Cardiac muscle cell (in vitro differentiated cells and primary cell): ENCODE results near the gene GABRA5. TPM values are rescaled to one million over a fixed set of nuclear protein-coding genes. Genes with fewer than 3 reads are reported as not detected.

Experiments
- DNase-seq, 2 donors: peaks; one replicate each; pipeline versions ENCODE4 v3.0.0 to v3.0.0-alpha.2; 2010 to 2017; ENCODE audit warnings: low read depth in 1 of 2, low spot score in 1 of 2
- H3K27ac ChIP-seq: fragments of 200-600 bp; sonication (generic); 2 replicates; pipeline ENCODE4 v1.5.1; 2016
- H3K27me3 ChIP-seq: fragments of 200-600 bp; sonication (generic); 2 replicates; pipeline ENCODE4 v1.6.0; 2016; ENCODE audit warnings: control low read depth
- H3K36me3 ChIP-seq: fragments of 200-600 bp; sonication (generic); 2 replicates; pipeline ENCODE4 v1.5.1; 2016; ENCODE audit warnings: control low read depth
- H3K4me1 ChIP-seq: fragments of 200-600 bp; sonication (generic); 2 replicates; pipeline ENCODE4 v1.8.1; 2017; ENCODE audit warnings: low read depth, mild to moderate bottlenecking, mixed run types
- H3K4me3 ChIP-seq: fragments of 200-600 bp; sonication (generic); 2 replicates; pipeline ENCODE4 v1.5.1; 2016; ENCODE audit warnings: mild to moderate bottlenecking
- H3K9me3 ChIP-seq: fragments of 200-600 bp; sonication (generic); 2 replicates; pipeline ENCODE4 v1.5.1; 2017; ENCODE audit warnings: low read depth, mild to moderate bottlenecking, control low read depth
- polyA plus RNA-seq: library from polyadenylated mRNA; unstranded; fragments of >200 nt; fragmentation: Nextera tagmentation; extraction: Ambion mirVana; gene quantifications from 2 replicates; pipeline ENCODE4 v1.2.1, GENCODE V29; 2016
- total RNA-seq: library from RNA; depleted of rRNA; stranded (reverse); fragments of >200 nt; gene quantifications from 2 replicates; pipeline ENCODE4 v1.2.3, GENCODE V29; 2016
- TF ChIP-seq, protein P1 (sequence below): IDR thresholded peaks from 2 replicates; pipeline ENCODE4 v1.5.1; 2012; ENCODE audit warnings: low read depth, mild to moderate bottlenecking, low read length

GABRA5 gene
- total and polyA plus RNA-seq, 2 experiments from 2014 or later: 0.10 TPM; not detected in 1

DNA sequence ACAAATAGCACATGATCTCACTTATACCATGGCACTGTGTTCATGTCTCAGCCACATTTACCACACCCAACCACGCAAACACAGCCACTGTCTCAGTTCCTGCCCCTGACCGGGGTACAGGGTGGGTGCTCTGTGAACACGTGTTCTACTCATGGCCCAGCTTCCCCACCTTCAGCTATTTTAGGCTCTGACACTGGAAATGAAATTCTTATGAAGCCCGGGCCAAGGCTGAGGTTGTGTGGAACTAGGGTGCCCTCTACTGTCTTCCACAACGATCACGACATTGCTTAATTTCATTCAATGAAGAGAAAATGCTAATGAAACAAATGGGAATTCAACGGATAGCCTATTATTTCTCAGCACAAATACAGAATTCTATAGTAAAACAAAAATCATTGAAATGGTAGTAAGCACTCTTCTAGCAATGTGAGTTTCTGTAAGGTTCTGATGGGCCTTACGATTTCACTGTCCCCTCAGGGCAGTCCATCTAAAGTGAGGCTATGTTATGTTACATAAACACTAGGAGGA, 2.1 kb upstream of the GABRA5 start:
- Histone ChIP-seq H3K36me3 (no peaks in the 10 kb centered on the region), H3K27ac (no peak overlapping the region), H3K4me1 (no peaks in the 10 kb centered on the region), H3K9me3 (no peaks in the 10 kb centered on the region), H3K4me3 (no peak overlapping the region), H3K27me3 (peaks cover 44% of the 10 kb centered on the region)
- TF ChIP-seq, protein P1, sequence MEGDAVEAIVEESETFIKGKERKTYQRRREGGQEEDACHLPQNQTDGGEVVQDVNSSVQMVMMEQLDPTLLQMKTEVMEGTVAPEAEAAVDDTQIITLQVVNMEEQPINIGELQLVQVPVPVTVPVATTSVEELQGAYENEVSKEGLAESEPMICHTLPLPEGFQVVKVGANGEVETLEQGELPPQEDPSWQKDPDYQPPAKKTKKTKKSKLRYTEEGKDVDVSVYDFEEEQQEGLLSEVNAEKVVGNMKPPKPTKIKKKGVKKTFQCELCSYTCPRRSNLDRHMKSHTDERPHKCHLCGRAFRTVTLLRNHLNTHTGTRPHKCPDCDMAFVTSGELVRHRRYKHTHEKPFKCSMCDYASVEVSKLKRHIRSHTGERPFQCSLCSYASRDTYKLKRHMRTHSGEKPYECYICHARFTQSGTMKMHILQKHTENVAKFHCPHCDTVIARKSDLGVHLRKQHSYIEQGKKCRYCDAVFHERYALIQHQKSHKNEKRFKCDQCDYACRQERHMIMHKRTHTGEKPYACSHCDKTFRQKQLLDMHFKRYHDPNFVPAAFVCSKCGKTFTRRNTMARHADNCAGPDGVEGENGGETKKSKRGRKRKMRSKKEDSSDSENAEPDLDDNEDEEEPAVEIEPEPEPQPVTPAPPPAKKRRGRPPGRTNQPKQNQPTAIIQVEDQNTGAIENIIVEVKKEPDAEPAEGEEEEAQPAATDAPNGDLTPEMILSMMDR: peak; percentile 56
- DNase-seq: peak; percentile 52 to 82

DNA sequence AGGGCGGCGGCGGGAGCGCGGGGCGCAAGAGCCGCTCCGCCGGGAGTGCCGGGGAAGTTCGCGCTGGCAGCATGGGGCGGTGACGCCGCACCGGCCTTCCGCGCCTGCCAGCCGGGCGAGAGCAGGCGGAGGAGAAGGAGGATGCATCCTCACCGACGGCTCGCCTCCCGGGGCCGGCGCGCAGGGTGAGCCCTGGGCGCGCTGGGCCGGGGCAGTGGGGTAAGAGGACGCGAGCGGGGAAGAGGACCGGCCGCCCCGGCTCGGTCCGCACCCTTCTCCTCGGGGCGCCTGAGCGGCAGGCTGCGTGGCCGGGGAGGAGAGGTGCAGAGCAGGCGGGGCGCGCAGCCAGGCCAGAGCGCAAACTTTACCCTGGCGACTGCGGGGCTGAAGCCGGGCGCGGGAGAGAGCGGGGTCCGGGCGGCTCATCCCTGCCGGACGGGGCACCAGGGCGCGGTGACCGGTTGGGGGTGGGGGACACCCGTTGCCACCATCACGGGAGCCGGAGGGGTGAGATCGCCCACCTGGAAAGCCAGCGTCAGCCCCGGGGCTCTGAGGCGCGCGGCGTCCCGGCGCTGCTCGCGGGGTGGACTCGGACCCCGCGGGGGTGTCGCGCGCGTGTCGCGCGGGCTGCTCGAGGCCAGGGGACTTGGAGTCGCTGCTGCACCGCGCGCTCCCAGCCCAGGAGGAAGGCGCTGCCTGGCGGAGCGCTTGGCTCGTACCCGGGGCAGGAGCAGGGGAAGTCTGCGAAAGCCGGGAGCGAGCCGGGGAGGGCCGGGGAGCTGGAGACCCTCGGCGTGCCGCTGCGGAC, 542 bp downstream of the GABRA5 start:
- H3K4me3 ChIP-seq: peak overlapping the region; percentile 28
- TF ChIP-seq, protein P1: no peak
- DNase-seq: peak in 1 of 2 donors; percentile 14

DNA sequence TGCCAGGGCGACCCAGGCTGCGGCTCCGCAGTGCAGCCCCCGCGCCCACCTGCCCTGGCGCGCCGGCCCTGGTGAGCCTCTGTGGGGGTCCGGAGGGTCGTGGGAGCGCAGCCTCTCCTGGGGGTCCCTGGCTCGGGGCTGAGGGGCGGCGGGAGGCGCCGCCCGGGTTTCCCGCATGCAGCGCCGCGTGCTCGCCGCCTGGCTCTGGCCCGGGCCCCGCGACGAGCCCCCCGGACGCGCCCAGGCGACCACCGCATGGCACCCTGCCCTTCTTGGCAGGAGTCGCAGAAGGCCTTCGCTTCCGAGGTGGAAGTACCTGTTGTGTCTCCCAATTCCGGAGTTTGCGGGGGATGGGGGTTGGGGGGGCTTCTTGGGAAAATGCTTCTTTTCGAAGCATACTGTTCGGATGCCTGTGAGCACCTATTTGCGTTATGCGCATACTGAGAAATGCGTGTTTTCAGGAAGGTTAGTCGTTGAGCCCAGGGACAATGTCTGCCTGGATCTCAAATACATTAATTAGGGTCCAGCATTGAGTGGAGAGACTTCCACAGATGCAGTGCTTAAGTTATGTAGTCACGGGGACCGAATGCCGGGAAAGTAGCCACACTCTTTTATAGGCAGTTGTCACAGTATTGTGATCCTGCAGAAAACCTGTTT, 1.3 kb downstream of the GABRA5 start:
- Histone ChIP-seq H3K36me3 (no peaks in the 10 kb centered on the region), H3K27me3 (peaks cover 68% of the 10 kb centered on the region), H3K4me3 (peak overlapping the region; percentile 28)

More for the DNA sequence above, 542 bp downstream of the GABRA5 start:
- H3K27me3 ChIP-seq: peaks cover 68% of the 10 kb centered on the region
- no peaks in the 10 kb centered on the region for H3K36me3 ChIP-seq
- H3K27ac ChIP-seq: no peak overlapping the region
- no peaks in the 10 kb centered on the region for H3K9me3 ChIP-seq
- H3K4me1 ChIP-seq: no peaks in the 10 kb centered on the region

DNA sequence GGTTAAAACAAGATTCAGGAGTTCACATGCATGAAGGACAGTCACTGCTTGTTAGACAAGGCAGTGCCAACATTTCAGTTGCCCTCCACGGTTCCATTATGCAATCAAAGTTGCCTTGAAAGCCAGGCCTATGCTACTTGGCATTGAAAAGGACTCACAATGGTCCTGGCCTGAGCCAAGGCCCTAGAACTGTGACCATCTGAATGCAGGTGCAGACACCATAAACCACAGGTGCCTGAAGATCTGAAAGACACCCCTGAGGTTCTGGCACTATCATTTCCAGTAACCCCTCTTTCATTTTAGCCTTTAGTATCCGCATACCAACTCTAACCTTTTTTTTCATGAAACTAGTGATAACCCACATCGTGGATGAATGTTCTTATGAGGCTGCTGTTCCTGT, 2.8 kb downstream of the GABRA5 start:
- DNase-seq: no peak
- Histone ChIP-seq H3K4me1 (no peaks in the 10 kb centered on the region), H3K9me3 (no peaks in the 10 kb centered on the region), H3K27ac (no peak overlapping the region), H3K4me3 (no peak overlapping the region), H3K27me3 (peaks cover 68% of the 10 kb centered on the region), H3K36me3 (no peaks in the 10 kb centered on the region)
- TF ChIP-seq, protein P1: no peak

More for the DNA sequence above, 1.3 kb downstream of the GABRA5 start:
- Histone ChIP-seq H3K27ac (no peak overlapping the region), H3K9me3 (no peaks in the 10 kb centered on the region), H3K4me1 (no peaks in the 10 kb centered on the region)
- TF ChIP-seq, protein P1: no peak
- DNase-seq: no peak

DNA sequence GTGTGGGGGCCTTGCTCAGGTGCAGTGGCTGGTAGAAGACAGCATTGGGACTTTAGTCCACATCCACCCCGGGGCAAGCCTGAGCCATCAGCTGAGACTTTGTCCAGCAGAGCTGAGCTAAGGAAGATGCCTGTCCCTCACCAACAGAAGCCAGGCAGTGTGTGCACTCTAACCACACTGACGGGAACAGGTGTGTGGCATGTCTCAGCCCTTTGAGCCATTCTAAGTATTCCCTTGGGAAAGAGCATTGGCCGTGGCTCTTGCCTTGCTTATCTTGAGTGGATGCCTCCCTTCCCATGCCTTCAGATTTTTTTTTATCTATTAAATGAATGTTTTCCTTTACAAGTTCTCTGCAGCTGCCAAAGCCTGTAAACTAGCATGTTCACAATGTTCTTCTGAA, 3.5 kb downstream of the GABRA5 start:
- peaks cover 66% of the 10 kb centered on the region for H3K27me3 ChIP-seq
- DNase-seq: no peak

More for the DNA sequence above, 3.5 kb downstream of the GABRA5 start:
- TF ChIP-seq, protein P1: no peak
- no peak overlapping the region for H3K4me3 ChIP-seq
- no peaks in the 10 kb centered on the region for H3K4me1 ChIP-seq
- H3K36me3 ChIP-seq: no peaks in the 10 kb centered on the region
- no peak overlapping the region for H3K27ac ChIP-seq
- no peaks in the 10 kb centered on the region for H3K9me3 ChIP-seq
